ENCODE results near the gene COLEC12.
"Not testable (repeated sequence)": the region's sequence is repeated elsewhere in the genome, so short reads cannot be mapped to it uniquely, and the experiment has no call there.

The COLEC12 gene

DNA sequence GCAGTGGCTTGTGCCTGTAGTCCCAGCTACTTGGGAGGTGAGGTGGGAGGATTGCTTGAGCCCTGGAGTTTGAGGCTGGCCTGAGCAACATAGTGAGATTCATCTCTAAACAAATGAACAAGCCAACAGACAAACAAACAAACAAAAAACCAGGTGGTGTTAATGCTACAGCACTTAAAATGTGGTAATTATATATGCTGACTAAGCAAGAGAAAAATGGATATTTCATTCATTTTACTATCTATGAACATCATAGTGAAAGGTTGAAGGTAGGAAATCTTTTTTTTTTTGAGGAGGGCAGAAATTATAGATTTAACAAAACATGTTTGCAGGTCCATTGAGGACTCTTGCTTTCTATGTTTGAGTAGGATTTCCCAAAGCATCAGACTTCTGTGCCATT, 190.5 kb downstream of the COLEC12 start (continued):
- TF ChIP-seq, protein P1, sequence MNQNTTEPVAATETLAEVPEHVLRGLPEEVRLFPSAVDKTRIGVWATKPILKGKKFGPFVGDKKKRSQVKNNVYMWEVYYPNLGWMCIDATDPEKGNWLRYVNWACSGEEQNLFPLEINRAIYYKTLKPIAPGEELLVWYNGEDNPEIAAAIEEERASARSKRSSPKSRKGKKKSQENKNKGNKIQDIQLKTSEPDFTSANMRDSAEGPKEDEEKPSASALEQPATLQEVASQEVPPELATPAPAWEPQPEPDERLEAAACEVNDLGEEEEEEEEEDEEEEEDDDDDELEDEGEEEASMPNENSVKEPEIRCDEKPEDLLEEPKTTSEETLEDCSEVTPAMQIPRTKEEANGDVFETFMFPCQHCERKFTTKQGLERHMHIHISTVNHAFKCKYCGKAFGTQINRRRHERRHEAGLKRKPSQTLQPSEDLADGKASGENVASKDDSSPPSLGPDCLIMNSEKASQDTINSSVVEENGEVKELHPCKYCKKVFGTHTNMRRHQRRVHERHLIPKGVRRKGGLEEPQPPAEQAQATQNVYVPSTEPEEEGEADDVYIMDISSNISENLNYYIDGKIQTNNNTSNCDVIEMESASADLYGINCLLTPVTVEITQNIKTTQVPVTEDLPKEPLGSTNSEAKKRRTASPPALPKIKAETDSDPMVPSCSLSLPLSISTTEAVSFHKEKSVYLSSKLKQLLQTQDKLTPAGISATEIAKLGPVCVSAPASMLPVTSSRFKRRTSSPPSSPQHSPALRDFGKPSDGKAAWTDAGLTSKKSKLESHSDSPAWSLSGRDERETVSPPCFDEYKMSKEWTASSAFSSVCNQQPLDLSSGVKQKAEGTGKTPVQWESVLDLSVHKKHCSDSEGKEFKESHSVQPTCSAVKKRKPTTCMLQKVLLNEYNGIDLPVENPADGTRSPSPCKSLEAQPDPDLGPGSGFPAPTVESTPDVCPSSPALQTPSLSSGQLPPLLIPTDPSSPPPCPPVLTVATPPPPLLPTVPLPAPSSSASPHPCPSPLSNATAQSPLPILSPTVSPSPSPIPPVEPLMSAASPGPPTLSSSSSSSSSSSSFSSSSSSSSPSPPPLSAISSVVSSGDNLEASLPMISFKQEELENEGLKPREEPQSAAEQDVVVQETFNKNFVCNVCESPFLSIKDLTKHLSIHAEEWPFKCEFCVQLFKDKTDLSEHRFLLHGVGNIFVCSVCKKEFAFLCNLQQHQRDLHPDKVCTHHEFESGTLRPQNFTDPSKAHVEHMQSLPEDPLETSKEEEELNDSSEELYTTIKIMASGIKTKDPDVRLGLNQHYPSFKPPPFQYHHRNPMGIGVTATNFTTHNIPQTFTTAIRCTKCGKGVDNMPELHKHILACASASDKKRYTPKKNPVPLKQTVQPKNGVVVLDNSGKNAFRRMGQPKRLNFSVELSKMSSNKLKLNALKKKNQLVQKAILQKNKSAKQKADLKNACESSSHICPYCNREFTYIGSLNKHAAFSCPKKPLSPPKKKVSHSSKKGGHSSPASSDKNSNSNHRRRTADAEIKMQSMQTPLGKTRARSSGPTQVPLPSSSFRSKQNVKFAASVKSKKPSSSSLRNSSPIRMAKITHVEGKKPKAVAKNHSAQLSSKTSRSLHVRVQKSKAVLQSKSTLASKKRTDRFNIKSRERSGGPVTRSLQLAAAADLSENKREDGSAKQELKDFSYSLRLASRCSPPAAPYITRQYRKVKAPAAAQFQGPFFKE (tag by site-specific recombination; IDR thresholded peaks at IDR 0.05; ENCODE audit: borderline replicate concordance) = no peak
- no peak for TF ChIP-seq ZBTB48 (tag by site-specific recombination; IDR thresholded peaks at IDR 0.05)
- no peak for TF ChIP-seq ZNF785 (tag by site-specific recombination; IDR thresholded peaks at IDR 0.05)
- TF ChIP-seq, protein P2, sequence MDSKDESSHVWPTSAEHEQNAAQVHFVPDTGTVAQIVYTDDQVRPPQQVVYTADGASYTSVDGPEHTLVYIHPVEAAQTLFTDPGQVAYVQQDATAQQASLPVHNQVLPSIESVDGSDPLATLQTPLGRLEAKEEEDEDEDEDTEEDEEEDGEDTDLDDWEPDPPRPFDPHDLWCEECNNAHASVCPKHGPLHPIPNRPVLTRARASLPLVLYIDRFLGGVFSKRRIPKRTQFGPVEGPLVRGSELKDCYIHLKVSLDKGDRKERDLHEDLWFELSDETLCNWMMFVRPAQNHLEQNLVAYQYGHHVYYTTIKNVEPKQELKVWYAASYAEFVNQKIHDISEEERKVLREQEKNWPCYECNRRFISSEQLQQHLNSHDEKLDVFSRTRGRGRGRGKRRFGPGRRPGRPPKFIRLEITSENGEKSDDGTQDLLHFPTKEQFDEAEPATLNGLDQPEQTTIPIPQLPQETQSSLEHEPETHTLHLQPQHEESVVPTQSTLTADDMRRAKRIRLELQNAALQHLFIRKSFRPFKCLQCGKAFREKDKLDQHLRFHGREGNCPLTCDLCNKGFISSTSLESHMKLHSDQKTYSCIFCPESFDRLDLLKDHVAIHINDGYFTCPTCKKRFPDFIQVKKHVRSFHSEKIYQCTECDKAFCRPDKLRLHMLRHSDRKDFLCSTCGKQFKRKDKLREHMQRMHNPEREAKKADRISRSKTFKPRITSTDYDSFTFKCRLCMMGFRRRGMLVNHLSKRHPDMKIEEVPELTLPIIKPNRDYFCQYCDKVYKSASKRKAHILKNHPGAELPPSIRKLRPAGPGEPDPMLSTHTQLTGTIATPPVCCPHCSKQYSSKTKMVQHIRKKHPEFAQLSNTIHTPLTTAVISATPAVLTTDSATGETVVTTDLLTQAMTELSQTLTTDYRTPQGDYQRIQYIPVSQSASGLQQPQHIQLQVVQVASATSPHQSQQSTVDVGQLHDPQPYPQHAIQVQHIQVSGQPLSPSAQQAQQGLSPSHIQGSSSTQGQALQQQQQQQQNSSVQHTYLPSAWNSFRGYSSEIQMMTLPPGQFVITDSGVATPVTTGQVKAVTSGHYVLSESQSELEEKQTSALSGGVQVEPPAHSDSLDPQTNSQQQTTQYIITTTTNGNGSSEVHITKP (tag by site-specific recombination; IDR thresholded peaks at IDR 0.05) = no peak
- no peak for TF ChIP-seq BCL11B (tag by site-specific recombination; IDR thresholded peaks at IDR 0.05; ENCODE audit: low read depth)
- no peak for TF ChIP-seq ZSCAN23 (tag by site-specific recombination; IDR thresholded peaks at IDR 0.05)
- TF ChIP-seq, protein P3, sequence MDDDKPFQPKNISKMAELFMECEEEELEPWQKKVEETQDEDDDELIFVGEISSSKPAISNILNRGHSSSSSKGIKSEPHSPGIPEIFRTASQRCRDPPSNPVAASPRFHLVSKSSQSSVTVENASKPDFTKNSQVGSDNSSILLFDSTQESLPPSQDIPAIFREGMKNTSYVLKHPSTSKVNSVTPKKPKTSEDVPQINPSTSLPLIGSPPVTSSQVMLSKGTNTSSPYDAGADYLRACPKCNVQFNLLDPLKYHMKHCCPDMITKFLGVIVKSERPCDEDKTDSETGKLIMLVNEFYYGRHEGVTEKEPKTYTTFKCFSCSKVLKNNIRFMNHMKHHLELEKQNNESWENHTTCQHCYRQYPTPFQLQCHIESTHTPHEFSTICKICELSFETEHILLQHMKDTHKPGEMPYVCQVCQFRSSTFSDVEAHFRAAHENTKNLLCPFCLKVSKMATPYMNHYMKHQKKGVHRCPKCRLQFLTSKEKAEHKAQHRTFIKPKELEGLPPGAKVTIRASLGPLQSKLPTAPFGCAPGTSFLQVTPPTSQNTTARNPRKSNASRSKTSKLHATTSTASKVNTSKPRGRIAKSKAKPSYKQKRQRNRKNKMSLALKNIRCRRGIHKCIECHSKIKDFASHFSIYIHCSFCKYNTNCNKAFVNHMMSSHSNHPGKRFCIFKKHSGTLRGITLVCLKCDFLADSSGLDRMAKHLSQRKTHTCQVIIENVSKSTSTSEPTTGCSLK (tag by site-specific recombination; IDR thresholded peaks at IDR 0.05) = no peak

DNA sequence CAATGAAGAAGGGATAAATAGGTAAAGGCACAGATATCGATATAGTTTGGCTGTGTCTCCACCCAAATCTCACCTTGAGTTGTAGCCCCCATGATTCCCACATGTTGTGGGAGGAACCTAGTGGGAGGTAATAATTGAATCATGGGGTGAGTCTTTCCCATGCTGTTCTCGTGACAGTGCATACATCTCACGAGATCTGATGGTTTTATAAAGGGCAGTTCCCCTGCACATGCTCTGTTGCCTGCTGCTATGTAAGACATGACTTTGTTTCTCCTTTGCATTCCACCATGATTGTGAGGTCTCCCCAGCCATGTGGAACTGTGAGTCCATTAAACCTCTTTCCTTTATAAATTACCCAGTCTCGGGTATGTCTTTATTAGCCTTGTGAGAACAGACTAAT, 192.4 kb downstream of the COLEC12 start:
- H3K4me3 ChIP-seq (ENCODE audit: low read depth, low read length); H3K9me3 ChIP-seq (ENCODE audit: control insufficient read depth, insufficient read depth, low read depth, low read length); POLR2A ChIA-PET; H3K4me1 ChIP-seq (ENCODE audit: control insufficient read depth, insufficient read depth, low read length); H3K36me3 ChIP-seq (ENCODE audit: control insufficient read depth in 2 of 2, insufficient read depth in 1 of 2, low read length in 2 of 2); CTCF ChIA-PET; H3K27ac ChIP-seq (ENCODE audit: extremely low read depth, low read depth, low read length): not testable (repeated sequence)

DNA sequence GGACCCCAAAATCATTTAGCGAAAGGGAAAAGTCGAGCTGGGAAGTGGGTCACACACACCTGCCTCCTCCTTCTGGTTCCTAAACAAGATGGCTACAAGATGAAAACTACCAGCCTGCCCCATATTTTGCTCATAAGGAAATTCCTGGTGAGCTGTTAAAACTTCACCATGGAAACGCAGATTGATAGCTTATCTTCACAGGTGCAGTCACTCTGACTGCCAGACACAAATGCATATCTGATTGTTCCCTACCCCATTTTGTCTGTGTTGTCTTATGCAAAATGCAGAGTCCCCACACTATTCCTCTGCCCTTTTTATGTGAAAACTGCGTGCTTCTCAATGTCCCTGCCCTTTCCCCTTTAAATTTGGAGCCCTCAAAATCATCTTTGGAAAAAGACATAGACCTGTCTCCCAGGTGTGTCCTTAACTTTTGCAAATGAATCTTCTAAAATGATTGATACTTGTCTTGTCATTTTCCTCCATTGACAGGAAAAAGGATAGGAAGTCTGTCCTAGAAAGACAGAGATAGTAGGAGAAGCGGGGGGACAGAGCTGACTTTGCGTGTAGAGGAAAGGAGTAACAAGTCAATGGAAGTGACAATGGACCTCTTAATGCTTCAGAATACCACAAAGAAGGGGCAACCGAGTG, 193.8 kb downstream of the COLEC12 start:
- Histone ChIP-seq H3K4me1 (ENCODE audit: control insufficient read depth, insufficient read depth, low read length) (no peaks in the 10 kb centered on the region), H3K9me3 (ENCODE audit: control insufficient read depth, insufficient read depth, low read depth, low read length) (no peaks in the 10 kb centered on the region), H3K27ac (ENCODE audit: extremely low read depth, low read depth, low read length) (no peak overlapping the region), H3K4me3 (ENCODE audit: low read depth, low read length) (no peak overlapping the region), H3K36me3 (ENCODE audit: control insufficient read depth in 2 of 2, insufficient read depth in 1 of 2, low read length in 2 of 2) (no peaks in the 10 kb centered on the region)
- ChIA-PET POLR2A (no interaction called here), CTCF (interaction anchor here (0.6 to 1.6 kb wide), 6 partner anchors 45 to 405 kb away, joined by 3 to 4 read pairs (median 3); partner anchors contain the start of gene ENOSF1)
- no peak for TF ChIP-seq ZNF670 (tag by site-specific recombination; IDR thresholded peaks at IDR 0.05; ENCODE audit: low read depth)
- TF ChIP-seq ZNF133 (tag by site-specific recombination; IDR thresholded peaks at IDR 0.05) = no peak
- TF ChIP-seq, protein P4, sequence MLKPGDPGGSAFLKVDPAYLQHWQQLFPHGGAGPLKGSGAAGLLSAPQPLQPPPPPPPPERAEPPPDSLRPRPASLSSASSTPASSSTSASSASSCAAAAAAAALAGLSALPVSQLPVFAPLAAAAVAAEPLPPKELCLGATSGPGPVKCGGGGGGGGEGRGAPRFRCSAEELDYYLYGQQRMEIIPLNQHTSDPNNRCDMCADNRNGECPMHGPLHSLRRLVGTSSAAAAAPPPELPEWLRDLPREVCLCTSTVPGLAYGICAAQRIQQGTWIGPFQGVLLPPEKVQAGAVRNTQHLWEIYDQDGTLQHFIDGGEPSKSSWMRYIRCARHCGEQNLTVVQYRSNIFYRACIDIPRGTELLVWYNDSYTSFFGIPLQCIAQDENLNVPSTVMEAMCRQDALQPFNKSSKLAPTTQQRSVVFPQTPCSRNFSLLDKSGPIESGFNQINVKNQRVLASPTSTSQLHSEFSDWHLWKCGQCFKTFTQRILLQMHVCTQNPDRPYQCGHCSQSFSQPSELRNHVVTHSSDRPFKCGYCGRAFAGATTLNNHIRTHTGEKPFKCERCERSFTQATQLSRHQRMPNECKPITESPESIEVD (tag by site-specific recombination; IDR thresholded peaks at IDR 0.05) = no peak
- no peak for TF ChIP-seq ZNF791 (tag by site-specific recombination; IDR thresholded peaks at IDR 0.05)
- TF ChIP-seq, protein P5, sequence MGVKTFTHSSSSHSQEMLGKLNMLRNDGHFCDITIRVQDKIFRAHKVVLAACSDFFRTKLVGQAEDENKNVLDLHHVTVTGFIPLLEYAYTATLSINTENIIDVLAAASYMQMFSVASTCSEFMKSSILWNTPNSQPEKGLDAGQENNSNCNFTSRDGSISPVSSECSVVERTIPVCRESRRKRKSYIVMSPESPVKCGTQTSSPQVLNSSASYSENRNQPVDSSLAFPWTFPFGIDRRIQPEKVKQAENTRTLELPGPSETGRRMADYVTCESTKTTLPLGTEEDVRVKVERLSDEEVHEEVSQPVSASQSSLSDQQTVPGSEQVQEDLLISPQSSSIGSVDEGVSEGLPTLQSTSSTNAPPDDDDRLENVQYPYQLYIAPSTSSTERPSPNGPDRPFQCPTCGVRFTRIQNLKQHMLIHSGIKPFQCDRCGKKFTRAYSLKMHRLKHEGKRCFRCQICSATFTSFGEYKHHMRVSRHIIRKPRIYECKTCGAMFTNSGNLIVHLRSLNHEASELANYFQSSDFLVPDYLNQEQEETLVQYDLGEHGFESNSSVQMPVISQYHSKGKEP (tag by site-specific recombination; IDR thresholded peaks at IDR 0.05) = no peak
- no peak for TF ChIP-seq GFI1B (tag by site-specific recombination; IDR thresholded peaks at IDR 0.05)
- no peak for TF ChIP-seq ZNF830 (tag by site-specific recombination; IDR thresholded peaks at IDR 0.05; ENCODE audit: low read depth)
- TF ChIP-seq, protein P6, sequence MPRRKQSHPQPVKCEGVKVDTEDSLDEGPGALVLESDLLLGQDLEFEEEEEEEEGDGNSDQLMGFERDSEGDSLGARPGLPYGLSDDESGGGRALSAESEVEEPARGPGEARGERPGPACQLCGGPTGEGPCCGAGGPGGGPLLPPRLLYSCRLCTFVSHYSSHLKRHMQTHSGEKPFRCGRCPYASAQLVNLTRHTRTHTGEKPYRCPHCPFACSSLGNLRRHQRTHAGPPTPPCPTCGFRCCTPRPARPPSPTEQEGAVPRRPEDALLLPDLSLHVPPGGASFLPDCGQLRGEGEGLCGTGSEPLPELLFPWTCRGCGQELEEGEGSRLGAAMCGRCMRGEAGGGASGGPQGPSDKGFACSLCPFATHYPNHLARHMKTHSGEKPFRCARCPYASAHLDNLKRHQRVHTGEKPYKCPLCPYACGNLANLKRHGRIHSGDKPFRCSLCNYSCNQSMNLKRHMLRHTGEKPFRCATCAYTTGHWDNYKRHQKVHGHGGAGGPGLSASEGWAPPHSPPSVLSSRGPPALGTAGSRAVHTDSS (tag by site-specific recombination; IDR thresholded peaks at IDR 0.05) = no peak

Measured in HEK293 (cell line).